HG02571 (cell line): ENCODE measurements around the gene STYX.

Experiments used
- ATAC-seq: cut with Tn5 transposase; IDR thresholded peaks from one replicate; pipeline ENCODE4 v1.9.1; 2021; ENCODE audit warnings: mild to moderate bottlenecking, moderate library complexity; ENCODE audit not compliant: unreplicated experiment

STYX gene

GRCh38 chr14:52783206-52783605 is 53.2 kb downstream of the STYX start:
- ATAC-seq: no peak

DNA sequence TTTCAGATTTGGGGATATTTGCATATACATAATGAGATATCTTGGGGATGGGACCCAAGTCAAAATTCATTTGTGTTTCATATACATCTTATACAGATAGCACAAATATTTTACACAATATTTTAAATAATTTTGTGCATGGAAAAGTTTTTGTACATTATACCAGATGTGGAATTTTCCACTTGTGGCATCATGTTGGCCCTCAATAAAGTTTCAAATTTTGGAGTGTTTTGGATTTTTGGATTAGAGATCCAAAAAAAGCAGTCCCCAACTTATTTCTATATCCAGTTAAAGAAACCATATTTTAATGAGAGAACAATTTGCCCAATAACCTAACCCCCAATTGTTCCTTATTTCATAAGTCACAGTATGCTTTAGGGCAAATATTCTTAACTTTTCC is 56.9 kb downstream of the STYX start:
- no peak for ATAC-seq

GRCh38 chr14:52789118-52789517 is 59.2 kb downstream of the STYX start:
- ATAC-seq: no peak

DNA sequence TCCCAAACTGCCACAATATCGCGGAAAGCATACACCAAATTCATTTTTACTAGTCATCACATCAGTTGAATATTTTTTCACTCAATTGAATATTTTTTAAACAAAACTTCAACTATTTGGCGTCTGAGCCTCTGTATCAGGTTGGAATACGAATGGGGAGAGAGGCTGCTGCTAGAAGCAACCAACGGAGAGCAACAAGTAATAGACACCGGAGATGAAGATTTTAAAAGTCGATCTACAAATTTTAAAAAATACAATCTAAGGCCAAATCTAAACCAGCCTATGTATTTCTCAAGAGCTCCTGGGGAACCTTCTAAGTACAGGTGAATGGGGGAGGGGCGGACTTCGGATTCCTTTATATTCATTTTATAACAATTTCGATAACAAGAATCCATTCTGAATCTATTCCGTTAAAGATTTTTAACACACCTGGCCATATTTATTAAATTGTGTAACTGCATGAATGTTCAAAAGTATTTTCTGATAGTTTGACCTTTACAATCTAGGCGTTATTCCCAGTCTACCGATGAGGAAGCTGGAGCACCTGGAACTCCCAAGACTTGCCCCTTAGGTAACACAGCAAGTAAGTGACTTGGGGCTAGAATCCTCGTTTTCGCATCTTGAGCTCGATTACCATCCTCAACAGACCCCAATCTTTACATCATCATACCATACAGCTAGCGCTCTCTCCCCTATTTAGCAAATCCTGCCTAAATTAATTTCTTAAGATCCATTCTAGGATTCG is 60.2 kb downstream of the STYX start:
- no peak for ATAC-seq

DNA sequence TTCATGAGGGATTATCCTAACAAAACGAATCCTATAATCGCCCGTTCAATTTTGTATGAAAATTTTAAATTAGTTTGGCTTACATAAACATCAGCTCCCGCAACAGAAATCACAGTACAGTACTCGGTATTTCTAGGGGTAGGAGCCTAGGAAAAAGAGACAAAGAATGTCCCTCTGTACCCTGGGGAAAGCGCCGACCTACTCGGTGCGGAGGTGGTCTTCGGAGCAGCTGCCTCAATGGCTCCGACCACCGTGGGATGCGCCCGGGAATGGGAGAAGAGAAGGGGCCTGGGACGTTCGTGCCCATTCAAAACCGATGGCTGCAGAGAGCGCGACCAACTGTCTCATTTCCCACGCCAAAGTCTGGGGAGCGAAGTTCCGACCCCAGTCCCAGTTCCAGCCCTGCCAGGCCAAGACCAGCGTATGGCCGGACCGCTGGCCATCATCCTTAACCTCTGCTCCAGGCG is 60.8 kb downstream of the STYX start:
- no peak for ATAC-seq

DNA sequence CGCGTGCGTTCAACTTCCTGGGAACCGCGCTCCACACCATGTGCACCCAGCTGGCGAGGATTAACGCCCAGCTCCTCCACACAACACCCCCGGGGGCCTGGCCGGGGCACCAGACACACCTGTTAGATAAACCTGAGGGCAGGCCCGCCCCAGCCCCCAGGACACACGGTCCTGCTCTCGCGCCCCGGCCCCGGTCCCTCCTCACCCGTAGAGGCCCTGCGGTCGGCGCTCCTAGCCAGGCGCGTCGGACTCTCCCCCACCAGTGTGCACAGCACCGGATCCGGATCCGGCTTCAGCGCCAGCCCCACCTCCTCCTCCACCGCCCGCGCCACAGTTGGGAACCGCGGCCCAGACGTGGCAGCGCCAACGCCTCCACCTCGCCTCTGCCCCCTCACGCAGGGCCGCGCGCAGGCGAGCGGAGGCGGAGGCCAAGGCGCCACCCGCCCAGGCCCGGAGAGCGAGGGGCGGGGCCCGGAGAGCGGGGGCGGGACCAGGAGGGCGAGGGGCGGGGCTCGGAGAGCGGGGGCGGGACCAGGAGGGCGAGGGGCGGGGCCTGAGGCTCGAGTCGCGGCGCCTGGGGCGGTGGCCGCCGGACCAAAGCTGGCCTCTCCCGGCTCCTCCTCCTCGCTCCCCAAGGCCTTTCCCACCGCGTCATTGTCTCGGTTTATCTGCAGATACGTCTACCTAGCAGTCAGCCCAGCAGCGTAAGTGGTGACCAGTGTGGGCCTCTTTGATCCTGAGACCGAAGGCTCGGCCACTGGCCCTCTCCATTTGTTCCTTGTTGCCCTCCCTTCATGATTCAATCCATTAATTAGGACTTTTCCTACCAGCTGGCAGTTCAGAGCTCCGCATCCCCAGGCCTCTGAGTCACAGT is 61.5 kb downstream of the STYX start, which contains the start of gene GNPNAT1:
Gene GNPNAT1 (minus strand): TSS at position 385 of the 874 bp plus-strand sequence. CDS start 6,957 bp downstream, outside the sequence.
- ATAC-seq: peak; percentile 85

- no peak for ATAC-seq
These were observed 62.1 kb downstream of the STYX start for GRCh38 chr14:52792097-52792415.

GRCh38 chr14:52793061-52793460 is 63.1 kb downstream of the STYX start:
- ATAC-seq: no peak

GRCh38 chr14:52797653-52798052 is 67.7 kb downstream of the STYX start:
- no peak for ATAC-seq

DNA sequence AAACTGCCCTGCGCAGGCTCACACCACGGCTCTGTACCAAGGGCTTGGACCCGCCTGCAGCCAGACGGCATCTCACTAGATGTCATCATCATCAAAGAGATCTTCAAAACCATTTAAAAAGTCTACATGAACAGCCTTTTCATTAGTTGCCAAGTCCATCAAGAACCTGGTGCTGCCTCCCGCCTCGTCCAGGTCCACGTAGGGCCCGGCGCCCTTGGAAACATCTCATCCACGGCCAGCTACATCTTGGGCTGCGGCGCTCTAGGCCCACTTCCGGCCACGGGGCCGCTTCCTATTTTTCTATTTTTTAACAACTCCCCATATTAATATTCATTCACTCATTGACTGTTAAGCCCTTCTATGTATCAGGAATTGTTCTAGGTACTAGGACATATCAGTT is 68.9 kb downstream of the STYX start:
- no peak for ATAC-seq

- ATAC-seq: no peak
These were observed 71.2 kb downstream of the STYX start for GRCh38 chr14:52801014-52801712.

DNA sequence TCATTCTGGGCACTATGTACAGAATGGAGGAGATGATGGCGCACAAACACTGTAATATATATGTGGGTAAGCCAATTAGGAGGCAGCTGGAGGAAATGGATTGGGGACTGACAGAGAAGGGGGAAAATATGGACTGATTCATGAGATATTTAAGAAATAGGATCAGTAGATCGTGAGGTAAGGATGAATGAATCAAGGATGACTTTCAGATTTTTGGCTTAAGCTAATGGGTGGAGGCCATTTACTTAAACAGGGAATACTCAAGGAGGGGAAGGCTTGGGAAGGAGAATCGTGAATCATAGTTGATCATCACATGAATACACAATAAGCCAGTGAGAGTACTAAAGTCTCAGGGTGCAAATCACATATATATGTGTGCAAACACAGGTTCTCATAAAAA is 72.6 kb downstream of the STYX start:
- no peak for ATAC-seq

DNA sequence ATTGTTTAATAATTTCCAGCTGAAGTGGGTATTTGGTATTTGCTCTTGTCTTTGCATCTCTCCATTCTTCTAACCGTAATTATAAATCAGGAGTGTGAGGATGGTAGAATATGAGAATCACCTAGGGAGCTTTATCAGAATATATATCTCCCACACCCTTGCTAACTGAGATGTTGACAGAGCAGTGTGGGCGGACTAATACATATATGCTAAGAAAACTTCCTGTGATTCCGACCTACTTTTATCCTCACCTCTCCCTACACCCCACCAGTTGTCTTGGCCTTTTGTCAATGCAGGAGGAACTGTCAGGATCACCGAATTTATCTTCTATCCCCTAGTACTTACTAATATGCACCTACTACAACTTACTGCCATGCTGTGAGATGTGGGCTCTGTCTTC is 76.1 kb downstream of the STYX start:
- no peak for ATAC-seq

DNA sequence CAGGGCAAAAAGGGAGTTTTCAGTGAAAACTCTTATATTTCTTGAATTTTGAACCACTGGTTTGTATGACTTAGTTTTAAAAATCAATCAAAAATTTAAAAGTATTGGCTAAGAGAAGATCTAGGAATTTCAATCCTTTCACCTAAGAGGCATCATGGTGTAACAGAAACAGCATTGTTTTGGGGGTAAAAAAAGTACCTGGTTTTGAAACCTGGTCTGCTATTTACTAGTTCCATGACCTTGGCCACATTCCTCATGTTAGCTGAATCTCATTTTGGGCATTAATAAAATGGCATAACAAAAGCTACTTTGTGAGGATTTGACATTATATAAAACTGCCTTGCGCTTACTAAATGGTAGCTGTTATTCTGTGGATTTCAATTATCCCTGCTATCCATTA is 78.1 kb downstream of the STYX start:
- ATAC-seq: no peak

GRCh38 chr14:52821805-52822250 is 91.9 kb downstream of the STYX start:
- ATAC-seq: no peak

- ATAC-seq: no peak
These were observed 94.5 kb downstream of the STYX start for GRCh38 chr14:52824462-52824861.
